ENCODE results near the gene EGFR. TPM values are rescaled to one million over a fixed set of nuclear protein-coding genes. Genes with fewer than 3 reads are reported as not detected.

The EGFR gene
- total RNA-seq, 1 donor from 2014 or later: 5.0 TPM

DNA sequence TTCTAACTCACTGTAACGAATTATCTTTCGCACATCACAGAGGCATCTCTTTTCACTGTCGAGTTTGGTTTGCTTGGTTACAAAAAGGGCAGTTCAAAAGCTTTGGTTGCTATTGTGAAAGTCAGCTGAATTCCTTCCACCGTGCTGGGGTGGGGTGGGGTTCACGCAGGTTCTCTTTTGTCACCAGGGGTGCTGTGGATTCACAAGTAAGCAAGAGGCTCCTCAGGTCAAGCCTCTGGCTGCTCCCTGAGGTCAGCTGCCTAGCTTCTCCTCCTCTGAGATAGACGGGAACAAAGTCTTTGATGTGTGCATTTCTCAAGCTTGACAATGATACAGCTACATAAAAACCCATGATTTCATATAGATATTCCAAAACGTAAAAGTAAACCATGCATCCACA lies 47.7 kb downstream of the EGFR start:
- Mint-ChIP-seq H3K4me1 (ENCODE audit: unreplicated experiment) (no peaks in the 10 kb centered on the region), H3K4me3 (ENCODE audit: unreplicated experiment) (no peak overlapping the region), H3K9me3 (ENCODE audit: unreplicated experiment) (no peaks in the 10 kb centered on the region), H3K27ac (ENCODE audit: unreplicated experiment) (no peak overlapping the region), H3K36me3 (ENCODE audit: low read depth, unreplicated experiment) (no peaks in the 10 kb centered on the region), H3K27me3 (ENCODE audit: unreplicated experiment) (peaks cover under 1% of the 10 kb centered on the region)
- DNase-seq (ENCODE audit: low spot score): no peak
- no peak for TF ChIP-seq CTCF (IDR thresholded peaks at IDR 0.05; ENCODE audit: unreplicated experiment)

DNA sequence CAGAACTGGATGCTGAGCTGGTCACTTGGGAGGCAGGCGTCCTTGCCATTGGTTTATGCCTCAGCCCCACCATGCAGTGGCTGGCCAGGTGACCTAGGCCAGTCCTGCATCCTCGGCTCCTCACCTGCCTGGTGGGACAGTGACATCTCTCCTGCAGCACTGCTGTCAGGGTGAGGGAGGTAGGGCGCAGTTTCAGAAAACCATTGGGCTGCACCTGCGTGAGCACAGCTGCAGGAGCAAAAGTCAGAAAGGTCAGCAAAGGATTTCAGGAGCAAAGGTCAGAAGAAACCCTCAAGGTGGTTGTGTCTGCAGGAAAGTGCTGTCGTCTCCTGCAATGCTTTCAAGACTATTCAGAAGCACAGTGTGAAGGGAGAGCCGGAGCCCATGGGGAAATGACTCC lies 48.1 kb downstream of the EGFR start:
- Mint-ChIP-seq H3K36me3 (ENCODE audit: low read depth, unreplicated experiment) (no peaks in the 10 kb centered on the region), H3K27ac (ENCODE audit: unreplicated experiment) (no peak overlapping the region), H3K9me3 (ENCODE audit: unreplicated experiment) (no peaks in the 10 kb centered on the region), H3K4me1 (ENCODE audit: unreplicated experiment) (no peaks in the 10 kb centered on the region), H3K27me3 (ENCODE audit: unreplicated experiment) (no peaks in the 10 kb centered on the region), H3K4me3 (ENCODE audit: unreplicated experiment) (no peak overlapping the region)
- TF ChIP-seq CTCF (IDR thresholded peaks at IDR 0.05; ENCODE audit: unreplicated experiment): no peak
- no peak for DNase-seq (ENCODE audit: low spot score)

DNA sequence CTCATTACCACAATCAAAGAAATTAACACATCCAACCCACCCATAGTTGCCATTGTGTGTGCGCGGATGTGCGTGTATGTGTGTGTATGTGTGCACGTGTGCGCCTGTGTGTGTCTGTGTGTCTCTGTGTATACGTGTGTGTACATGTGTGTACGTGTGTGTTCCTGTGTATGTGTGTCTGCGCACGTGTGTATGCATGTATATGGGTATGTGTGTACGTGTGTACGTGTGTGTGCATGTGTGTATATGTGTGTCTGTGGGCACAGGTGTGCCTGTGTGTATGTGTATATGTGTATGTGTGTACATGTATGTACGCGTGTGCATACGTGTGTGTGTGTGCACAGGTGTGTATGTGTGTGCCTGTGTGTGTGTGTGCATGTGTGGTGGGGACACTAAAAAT lies 48.9 kb downstream of the EGFR start:
- Mint-ChIP-seq H3K36me3 (ENCODE audit: low read depth, unreplicated experiment) (no peaks in the 10 kb centered on the region), H3K27me3 (ENCODE audit: unreplicated experiment) (no peaks in the 10 kb centered on the region), H3K27ac (ENCODE audit: unreplicated experiment) (no peak overlapping the region), H3K4me3 (ENCODE audit: unreplicated experiment) (no peak overlapping the region), H3K4me1 (ENCODE audit: unreplicated experiment) (no peaks in the 10 kb centered on the region), H3K9me3 (ENCODE audit: unreplicated experiment) (no peaks in the 10 kb centered on the region)
- DNase-seq (ENCODE audit: low spot score): no peak
- TF ChIP-seq CTCF (IDR thresholded peaks at IDR 0.05; ENCODE audit: unreplicated experiment): no peak

- H3K27ac Mint-ChIP-seq (ENCODE audit: unreplicated experiment): no peak overlapping the region
- TF ChIP-seq CTCF (IDR thresholded peaks at IDR 0.05; ENCODE audit: unreplicated experiment): no peak
- no peaks in the 10 kb centered on the region for H3K4me1 Mint-ChIP-seq (ENCODE audit: unreplicated experiment)
- H3K9me3 Mint-ChIP-seq (ENCODE audit: unreplicated experiment): no peaks in the 10 kb centered on the region
- DNase-seq (ENCODE audit: low spot score): no peak
- no peaks in the 10 kb centered on the region for H3K36me3 Mint-ChIP-seq (ENCODE audit: low read depth, unreplicated experiment)
- no peak overlapping the region for H3K4me3 Mint-ChIP-seq (ENCODE audit: unreplicated experiment)
- H3K27me3 Mint-ChIP-seq (ENCODE audit: unreplicated experiment): no peaks in the 10 kb centered on the region
Measured at GRCh38 chr7:55069271-55069792, 50.5 kb downstream of the EGFR start.

- H3K4me3 Mint-ChIP-seq (ENCODE audit: unreplicated experiment): no peak overlapping the region
- H3K9me3 Mint-ChIP-seq (ENCODE audit: unreplicated experiment): no peaks in the 10 kb centered on the region
- no peaks in the 10 kb centered on the region for H3K36me3 Mint-ChIP-seq (ENCODE audit: low read depth, unreplicated experiment)
- H3K27me3 Mint-ChIP-seq (ENCODE audit: unreplicated experiment): no peaks in the 10 kb centered on the region
- no peaks in the 10 kb centered on the region for H3K4me1 Mint-ChIP-seq (ENCODE audit: unreplicated experiment)
- TF ChIP-seq CTCF (IDR thresholded peaks at IDR 0.05; ENCODE audit: unreplicated experiment): no peak
- H3K27ac Mint-ChIP-seq (ENCODE audit: unreplicated experiment): no peak overlapping the region
- no peak for DNase-seq (ENCODE audit: low spot score)
Measured at GRCh38 chr7:55070271-55070743, 51.5 kb downstream of the EGFR start.
